Neural cell (in vitro differentiated cells): ENCODE data around the gene MFSD6L. TPM values are rescaled to one million over a fixed set of nuclear protein-coding genes. Genes with fewer than 3 reads are reported as not detected.

ENCODE experiments used
- H2AFZ ChIP-seq: fragments of 200-600, 300-800 bp; sonication (generic), shearing (Covaris generic); 2 replicates; pipeline ENCODE4 v1.6.0; 2014; ENCODE audit warnings: low read depth, mild to moderate bottlenecking, antibody characterized with exemption, low read length, moderate library complexity
- H3F3A ChIP-seq: fragments of 200-600 bp; shearing (Covaris generic); 2 replicates; pipeline ENCODE4 v1.6.1; 2016; ENCODE audit warnings: mild to moderate bottlenecking, moderate library complexity, mixed read lengths, antibody characterized with exemption, low read length; ENCODE audit not compliant: insufficient read depth, poor library complexity, severe bottlenecking
- H3K27ac ChIP-seq: fragments of 200-600, 300-800 bp; sonication (generic), shearing (Covaris generic); 2 replicates; pipeline ENCODE4 v1.5.1; 2014; ENCODE audit warnings: mild to moderate bottlenecking, low read length, moderate library complexity
- H3K27me3 ChIP-seq: fragments of 300-800, 200-600 bp; sonication (generic), shearing (Covaris generic); 2 replicates; pipeline ENCODE4 v1.6.0; 2014; ENCODE audit warnings: mild to moderate bottlenecking, low read depth, low read length, moderate library complexity; ENCODE audit not compliant: insufficient read depth
- H3K36me3 ChIP-seq: fragments of 300-800, 200-600 bp; sonication (generic), shearing (Covaris generic); 2 replicates; pipeline ENCODE4 v1.5.1; 2014; ENCODE audit warnings: mild to moderate bottlenecking, antibody characterized with exemption, low read length, moderate library complexity; ENCODE audit not compliant: insufficient read depth
- H3K4me2 ChIP-seq: fragments of 300-800, 200-600 bp; sonication (generic), shearing (Covaris generic); 2 replicates; pipeline ENCODE4 v1.6.0; 2014; ENCODE audit warnings: mild to moderate bottlenecking, low read length
- H3K4me3 ChIP-seq: fragments of 300-800, 200-600 bp; sonication (generic), shearing (Covaris generic); 2 replicates; pipeline ENCODE4 v1.5.1; 2014; ENCODE audit warnings: mild to moderate bottlenecking, low read length, moderate library complexity
- H3K79me2 ChIP-seq: fragments of 200-600 bp; shearing (Covaris generic); replicated peaks from 2 replicates; pipeline ENCODE4 v1.6.0; 2014; ENCODE audit warnings: mild to moderate bottlenecking, low read length, moderate library complexity; ENCODE audit not compliant: insufficient read depth
- H3K9ac ChIP-seq: fragments of 300-800, 200-600 bp; sonication (generic), shearing (Covaris generic); 2 replicates; pipeline ENCODE4 v1.6.1; 2016; ENCODE audit warnings: mild to moderate bottlenecking, low read length, mixed read lengths
- H3K9me2 ChIP-seq: fragments of 200-600 bp; shearing (Covaris generic); 2 replicates; pipeline ENCODE4 v1.6.1; 2016; ENCODE audit warnings: mild to moderate bottlenecking, low read length, mixed read lengths; ENCODE audit not compliant: insufficient read depth
- H3K9me3 ChIP-seq: fragments of 200-600, 300-800 bp; sonication (generic), shearing (Covaris generic); 2 replicates; pipeline ENCODE4 v1.6.1; 2016; ENCODE audit warnings: mild to moderate bottlenecking, mixed run types, low read length, moderate library complexity, mixed read lengths
- H4K20me1 ChIP-seq: fragments of 200-600 bp; shearing (Covaris generic); 2 replicates; pipeline ENCODE4 v1.6.1; 2016; ENCODE audit warnings: mild to moderate bottlenecking, mixed run types; ENCODE audit not compliant: insufficient read depth
- CTCF ChIP-seq: fragments of 450-650 bp; IDR thresholded peaks from 2 replicates; pipeline ENCODE4 v1.5.1; 2014; ENCODE audit warnings: antibody characterized with exemption, mild to moderate bottlenecking, moderate library complexity; ENCODE audit not compliant: poor library complexity, severe bottlenecking
- EZH2 ChIP-seq: fragments of 200-600, 300-800 bp; shearing (Covaris generic), sonication (generic); IDR thresholded peaks from 2 replicates; pipeline ENCODE4 v1.6.1; 2014; ENCODE audit warnings: antibody characterized with exemption, low read length, borderline replicate concordance, mild to moderate bottlenecking; ENCODE audit not compliant: insufficient read depth, poor library complexity, severe bottlenecking
- MXI1 ChIP-seq: fragments of 450-650 bp; conservative IDR thresholded peaks from 2 replicates; pipeline ENCODE4 v1.6.1; 2014; ENCODE audit warnings: antibody characterized with exemption, mild to moderate bottlenecking; ENCODE audit not compliant: poor library complexity, severe bottlenecking
- POLR2AphosphoS5 ChIP-seq: IDR thresholded peaks from 2 replicates; pipeline ENCODE4 v1.6.1; 2012
- REST ChIP-seq: IDR thresholded peaks from 2 replicates; pipeline ENCODE4 v1.6.1; 2012; ENCODE audit warnings: borderline replicate concordance
- TAF1 ChIP-seq: IDR thresholded peaks from 2 replicates; pipeline ENCODE4 v1.6.1; 2012; ENCODE audit warnings: low read depth
- polyA plus RNA-seq: library from polyadenylated mRNA; depleted of rRNA; stranded (reverse); fragments of >200 nt; gene quantifications from 2 replicates; pipeline ENCODE4 v1.2.3, GENCODE V29; 2014

Gene MFSD6L
- polyA plus RNA-seq, 1 donor from 2014 or later, result not detected

GRCh38 chr17:8753136-8753975, 45.8 kb downstream of the MFSD6L start:
- H3K4me2 ChIP-seq, result no peak overlapping the region
- H3K9me3 ChIP-seq, result no peaks in the 10 kb centered on the region
- no peaks in the 10 kb centered on the region for H3F3A ChIP-seq
- H4K20me1 ChIP-seq, result no peaks in the 10 kb centered on the region
- H3K27ac ChIP-seq, result no peak overlapping the region
- H3K4me3 ChIP-seq, result no peak overlapping the region
- H3K27me3 ChIP-seq, result no peaks in the 10 kb centered on the region
- no peaks in the 10 kb centered on the region for H3K9me2 ChIP-seq
- H3K9ac ChIP-seq, result no peak overlapping the region
- TF ChIP-seq MXI1 (no peak), TAF1 (no peak), POLR2AphosphoS5 (no peak), EZH2 (no peak), REST (no peak), CTCF (no peak)
- H2AFZ ChIP-seq, result no peak overlapping the region
- H3K79me2 ChIP-seq, result no peaks in the 10 kb centered on the region
- H3K36me3 ChIP-seq, result no peaks in the 10 kb centered on the region

GRCh38 chr17:8749616-8750015, 49.5 kb downstream of the MFSD6L start:
- Histone ChIP-seq H3K9me2 (no peaks in the 10 kb centered on the region), H4K20me1 (no peaks in the 10 kb centered on the region), H3K36me3 (no peaks in the 10 kb centered on the region), H3K9ac (no peak overlapping the region), H3K9me3 (no peaks in the 10 kb centered on the region), H3K79me2 (no peaks in the 10 kb centered on the region), H3F3A (no peaks in the 10 kb centered on the region), H3K27me3 (peaks cover 3% of the 10 kb centered on the region), H3K4me3 (no peak overlapping the region), H3K27ac (no peak overlapping the region), H3K4me2 (no peak overlapping the region), H2AFZ (no peak overlapping the region)
- no peak for TF ChIP-seq CTCF
